ENCODE measurements around the gene TAF6.

DNA sequence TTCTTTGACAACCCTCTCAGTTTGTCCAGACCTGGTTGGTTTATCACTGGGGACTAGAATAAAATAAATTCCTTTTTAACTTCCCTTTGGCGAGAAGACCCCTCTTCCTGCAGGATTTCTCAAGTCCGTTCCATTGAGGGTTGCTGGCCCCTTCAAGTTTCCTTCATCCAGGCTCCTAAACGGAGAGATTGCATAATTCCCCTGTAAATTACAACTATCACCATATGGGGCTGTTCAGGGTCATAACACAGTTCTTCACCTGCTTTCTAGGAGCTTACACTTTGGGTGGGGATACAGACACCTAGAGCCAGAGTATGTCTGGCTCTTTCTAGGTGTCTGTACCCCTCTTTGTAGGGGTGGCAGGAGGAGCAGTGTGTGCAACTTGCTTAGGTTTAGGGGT, 33.6 kb downstream of the TAF6 start:
- TF ChIP-seq CEBPB (IDR thresholded peaks at IDR 0.05), result no peak
- TF ChIP-seq TAF1 (IDR thresholded peaks at IDR 0.05; ENCODE audit: low read depth), result no peak
- no peak for TF ChIP-seq RAD21 (IDR thresholded peaks at IDR 0.05; ENCODE audit: low read depth)
- TF ChIP-seq, protein P1, sequence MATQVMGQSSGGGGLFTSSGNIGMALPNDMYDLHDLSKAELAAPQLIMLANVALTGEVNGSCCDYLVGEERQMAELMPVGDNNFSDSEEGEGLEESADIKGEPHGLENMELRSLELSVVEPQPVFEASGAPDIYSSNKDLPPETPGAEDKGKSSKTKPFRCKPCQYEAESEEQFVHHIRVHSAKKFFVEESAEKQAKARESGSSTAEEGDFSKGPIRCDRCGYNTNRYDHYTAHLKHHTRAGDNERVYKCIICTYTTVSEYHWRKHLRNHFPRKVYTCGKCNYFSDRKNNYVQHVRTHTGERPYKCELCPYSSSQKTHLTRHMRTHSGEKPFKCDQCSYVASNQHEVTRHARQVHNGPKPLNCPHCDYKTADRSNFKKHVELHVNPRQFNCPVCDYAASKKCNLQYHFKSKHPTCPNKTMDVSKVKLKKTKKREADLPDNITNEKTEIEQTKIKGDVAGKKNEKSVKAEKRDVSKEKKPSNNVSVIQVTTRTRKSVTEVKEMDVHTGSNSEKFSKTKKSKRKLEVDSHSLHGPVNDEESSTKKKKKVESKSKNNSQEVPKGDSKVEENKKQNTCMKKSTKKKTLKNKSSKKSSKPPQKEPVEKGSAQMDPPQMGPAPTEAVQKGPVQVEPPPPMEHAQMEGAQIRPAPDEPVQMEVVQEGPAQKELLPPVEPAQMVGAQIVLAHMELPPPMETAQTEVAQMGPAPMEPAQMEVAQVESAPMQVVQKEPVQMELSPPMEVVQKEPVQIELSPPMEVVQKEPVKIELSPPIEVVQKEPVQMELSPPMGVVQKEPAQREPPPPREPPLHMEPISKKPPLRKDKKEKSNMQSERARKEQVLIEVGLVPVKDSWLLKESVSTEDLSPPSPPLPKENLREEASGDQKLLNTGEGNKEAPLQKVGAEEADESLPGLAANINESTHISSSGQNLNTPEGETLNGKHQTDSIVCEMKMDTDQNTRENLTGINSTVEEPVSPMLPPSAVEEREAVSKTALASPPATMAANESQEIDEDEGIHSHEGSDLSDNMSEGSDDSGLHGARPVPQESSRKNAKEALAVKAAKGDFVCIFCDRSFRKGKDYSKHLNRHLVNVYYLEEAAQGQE (IDR thresholded peaks at IDR 0.05; ENCODE audit: low read depth), result no peak
- no peak for TF ChIP-seq EP300 (IDR thresholded peaks at IDR 0.05; ENCODE audit: borderline replicate concordance)
- TF ChIP-seq, protein P2, sequence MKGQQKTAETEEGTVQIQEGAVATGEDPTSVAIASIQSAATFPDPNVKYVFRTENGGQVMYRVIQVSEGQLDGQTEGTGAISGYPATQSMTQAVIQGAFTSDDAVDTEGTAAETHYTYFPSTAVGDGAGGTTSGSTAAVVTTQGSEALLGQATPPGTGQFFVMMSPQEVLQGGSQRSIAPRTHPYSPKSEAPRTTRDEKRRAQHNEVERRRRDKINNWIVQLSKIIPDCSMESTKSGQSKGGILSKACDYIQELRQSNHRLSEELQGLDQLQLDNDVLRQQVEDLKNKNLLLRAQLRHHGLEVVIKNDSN (IDR thresholded peaks at IDR 0.05), result no peak
- no peak for TF ChIP-seq YY1 (IDR thresholded peaks at IDR 0.05; ENCODE audit: low read depth)
